ENCODE measurements around the gene ROMO1. TPM values are rescaled to one million over a fixed set of nuclear protein-coding genes. Genes with fewer than 3 reads are reported as not detected.
"Not testable (repeated sequence)": the region's sequence is repeated elsewhere in the genome, so short reads cannot be mapped to it uniquely, and the experiment has no call there.

The ROMO1 gene
- polyA plus RNA-seq, 2 donors, result 335 to 517 TPM

GRCh38 chr20:35674921-35675320, 24.3 kb upstream of the ROMO1 start:
- 96 to 97% methylated on average over 8 of the region's 8 CpGs for WGBS, 2 donors

DNA sequence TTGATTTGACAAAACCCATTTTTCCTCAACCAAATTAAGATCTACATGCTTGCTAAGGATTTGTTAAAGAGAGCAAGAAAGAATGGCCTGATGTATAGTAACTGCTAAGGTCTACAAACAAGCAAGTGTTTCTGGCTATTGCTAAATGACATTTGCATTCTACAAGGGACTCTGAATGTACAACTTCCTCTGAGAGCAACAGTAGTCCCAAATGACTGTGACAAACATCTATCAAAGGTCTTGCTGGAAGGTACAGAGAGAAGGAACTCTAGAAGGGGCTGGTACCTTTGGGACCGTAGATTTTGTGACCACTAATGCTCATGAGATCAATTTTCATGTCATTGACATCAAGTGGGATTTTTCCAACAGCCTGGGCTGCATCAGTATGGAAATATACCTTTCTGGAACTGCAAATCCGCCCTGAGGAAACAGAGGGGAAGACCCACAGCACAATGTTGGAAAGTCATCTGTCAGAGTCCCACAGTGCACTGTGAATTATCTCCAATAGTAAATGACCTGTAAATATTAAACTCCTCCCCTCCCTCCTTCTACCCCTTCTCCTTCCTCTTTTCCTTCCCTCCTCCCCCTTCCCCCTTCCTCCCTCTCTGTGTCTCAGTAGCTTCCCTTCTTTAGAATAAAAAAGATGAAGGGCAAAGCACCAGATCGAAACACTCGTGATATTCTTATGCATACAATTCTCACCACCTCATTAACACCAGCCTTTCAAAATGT, 18.6 kb upstream of the ROMO1 start:
- peaks cover 3 to 4% of the 10 kb centered on the region in 2 donors for H3K36me3 ChIP-seq (ENCODE audit: control insufficient read depth in 2 of 2, insufficient read depth in 2 of 2, low read length in 1 of 2)
- H3K9me3 ChIP-seq (ENCODE audit: control insufficient read depth in 2 of 2, insufficient read depth in 1 of 2, low read depth in 1 of 2, low read length in 1 of 2), result no peaks in the 10 kb centered on the region
- no peak overlapping the region for H3K4me3 ChIP-seq (ENCODE audit: low read depth in 1 of 2, low read length in 2 of 2)
- no peak overlapping the region for H3K27ac ChIP-seq (ENCODE audit: low read depth in 2 of 2, low read length in 1 of 2)
- H3K4me1 ChIP-seq (ENCODE audit: control insufficient read depth in 2 of 2, insufficient read depth in 2 of 2, low read length in 1 of 2), result no peaks in the 10 kb centered on the region
- 90 to 92% methylated on average over 4 of the region's 4 CpGs for WGBS, 2 donors
- no peaks in the 10 kb centered on the region for H3K27me3 ChIP-seq (ENCODE audit: control insufficient read depth in 1 of 2, insufficient read depth in 2 of 2, low read length in 2 of 2)

More at GRCh38 chr20:35674921-35675320, 24.3 kb upstream of the ROMO1 start:
- H3K4me3 ChIP-seq (ENCODE audit: low read depth in 1 of 2, low read length in 2 of 2), result no peak overlapping the region
- peaks cover 14 to 19% of the 10 kb centered on the region in 2 donors for H3K36me3 ChIP-seq (ENCODE audit: control insufficient read depth in 2 of 2, insufficient read depth in 2 of 2, low read length in 1 of 2)
- no peaks in the 10 kb centered on the region for H3K4me1 ChIP-seq (ENCODE audit: control insufficient read depth in 2 of 2, insufficient read depth in 2 of 2, low read length in 1 of 2)
- no peaks in the 10 kb centered on the region for H3K27me3 ChIP-seq (ENCODE audit: control insufficient read depth in 1 of 2, insufficient read depth in 2 of 2, low read length in 2 of 2)
- H3K9me3 ChIP-seq (ENCODE audit: control insufficient read depth in 2 of 2, insufficient read depth in 1 of 2, low read depth in 1 of 2, low read length in 1 of 2), result no peaks in the 10 kb centered on the region
- H3K27ac ChIP-seq (ENCODE audit: low read depth in 2 of 2, low read length in 1 of 2), result no peak overlapping the region

- H3K4me1 ChIP-seq (ENCODE audit: control insufficient read depth in 2 of 2, insufficient read depth in 2 of 2, low read length in 1 of 2), result no peaks in the 10 kb centered on the region
- 97 to 99% methylated on average over 1 of the region's 1 CpG for WGBS, 2 donors
- H3K9me3 ChIP-seq (ENCODE audit: control insufficient read depth in 2 of 2, insufficient read depth in 1 of 2, low read depth in 1 of 2, low read length in 1 of 2), result no peaks in the 10 kb centered on the region
- H3K27ac ChIP-seq (ENCODE audit: low read depth in 2 of 2, low read length in 1 of 2), result no peak overlapping the region
- no peaks in the 10 kb centered on the region for H3K27me3 ChIP-seq (ENCODE audit: control insufficient read depth in 1 of 2, insufficient read depth in 2 of 2, low read length in 2 of 2)
- no peak overlapping the region for H3K4me3 ChIP-seq (ENCODE audit: low read depth in 1 of 2, low read length in 2 of 2)
- H3K36me3 ChIP-seq (ENCODE audit: control insufficient read depth in 2 of 2, insufficient read depth in 2 of 2, low read length in 1 of 2), result peaks cover 3 to 4% of the 10 kb centered on the region in 2 donors
These were observed 17.2 kb upstream of the ROMO1 start for GRCh38 chr20:35681960-35682359.

GRCh38 chr20:35685368-35685767, 13.8 kb upstream of the ROMO1 start:
- 96 to 97% methylated on average over 9 of the region's 9 CpGs for WGBS, 2 donors
- not testable (repeated sequence) for H3K27me3 ChIP-seq (ENCODE audit: control insufficient read depth in 1 of 2, insufficient read depth in 2 of 2, low read length in 2 of 2); H3K4me3 ChIP-seq (ENCODE audit: low read depth in 1 of 2, low read length in 2 of 2); H3K4me1 ChIP-seq (ENCODE audit: control insufficient read depth in 2 of 2, insufficient read depth in 2 of 2, low read length in 1 of 2); H3K9me3 ChIP-seq (ENCODE audit: control insufficient read depth in 2 of 2, insufficient read depth in 1 of 2, low read depth in 1 of 2, low read length in 1 of 2); H3K27ac ChIP-seq (ENCODE audit: low read depth in 2 of 2, low read length in 1 of 2)
- peaks cover 7 to 16% of the 10 kb centered on the region in 2 donors for H3K36me3 ChIP-seq (ENCODE audit: control insufficient read depth in 2 of 2, insufficient read depth in 2 of 2, low read length in 1 of 2)

- WGBS, 2 donors, result 90 to 94% methylated on average over 11 of the region's 11 CpGs
These were observed 12.3 kb upstream of the ROMO1 start for GRCh38 chr20:35686872-35687271.

GRCh38 chr20:35690265-35690664, 8.9 kb upstream of the ROMO1 start:
- no peak overlapping the region for H3K4me3 ChIP-seq (ENCODE audit: low read depth in 1 of 2, low read length in 2 of 2)
- WGBS, 2 donors, result 86 to 91% methylated on average over 4 of the region's 4 CpGs
- H3K9me3 ChIP-seq (ENCODE audit: control insufficient read depth in 2 of 2, insufficient read depth in 1 of 2, low read depth in 1 of 2, low read length in 1 of 2), result no peaks in the 10 kb centered on the region
- H3K27ac ChIP-seq (ENCODE audit: low read depth in 2 of 2, low read length in 1 of 2), result no peak overlapping the region
- peaks cover 9 to 15% of the 10 kb centered on the region in 2 donors for H3K36me3 ChIP-seq (ENCODE audit: control insufficient read depth in 2 of 2, insufficient read depth in 2 of 2, low read length in 1 of 2)
- H3K4me1 ChIP-seq (ENCODE audit: control insufficient read depth in 2 of 2, insufficient read depth in 2 of 2, low read length in 1 of 2), result no peaks in the 10 kb centered on the region
- no peaks in the 10 kb centered on the region for H3K27me3 ChIP-seq (ENCODE audit: control insufficient read depth in 1 of 2, insufficient read depth in 2 of 2, low read length in 2 of 2)

More at GRCh38 chr20:35686872-35687271, 12.3 kb upstream of the ROMO1 start:
- not testable (repeated sequence) for H3K27me3 ChIP-seq (ENCODE audit: control insufficient read depth in 1 of 2, insufficient read depth in 2 of 2, low read length in 2 of 2); H3K4me1 ChIP-seq (ENCODE audit: control insufficient read depth in 2 of 2, insufficient read depth in 2 of 2, low read length in 1 of 2); H3K4me3 ChIP-seq (ENCODE audit: low read depth in 1 of 2, low read length in 2 of 2); H3K27ac ChIP-seq (ENCODE audit: low read depth in 2 of 2, low read length in 1 of 2); H3K9me3 ChIP-seq (ENCODE audit: control insufficient read depth in 2 of 2, insufficient read depth in 1 of 2, low read depth in 1 of 2, low read length in 1 of 2)
- peaks cover 4 to 13% of the 10 kb centered on the region in 2 donors for H3K36me3 ChIP-seq (ENCODE audit: control insufficient read depth in 2 of 2, insufficient read depth in 2 of 2, low read length in 1 of 2)

DNA sequence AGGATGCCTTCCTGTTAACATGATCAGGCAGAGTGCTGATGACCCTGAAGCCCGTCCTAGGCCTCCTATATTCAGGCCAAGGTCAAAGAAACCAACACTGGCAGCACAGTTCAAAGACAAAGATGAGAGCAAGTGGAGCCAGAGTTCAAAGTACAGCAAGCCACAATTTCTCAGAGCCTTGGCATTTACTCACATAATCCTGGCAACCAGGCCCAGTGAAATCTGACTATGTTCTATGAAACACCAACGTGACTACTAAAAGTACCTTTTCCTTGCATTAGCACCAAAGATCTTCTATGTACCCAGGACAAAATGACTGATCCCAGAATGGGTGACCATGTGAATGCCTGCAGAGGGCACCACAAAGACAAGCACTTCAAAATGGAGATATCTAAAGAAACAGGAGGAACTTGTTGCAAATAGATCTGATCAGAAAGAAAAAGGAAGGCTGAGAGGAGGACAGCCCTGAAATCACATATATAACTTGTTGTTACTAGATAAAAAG, 3.9 kb upstream of the ROMO1 start:
- peaks cover 6% of the 10 kb centered on the region in 2 donors for H3K36me3 ChIP-seq (ENCODE audit: control insufficient read depth in 2 of 2, insufficient read depth in 2 of 2, low read length in 1 of 2)

GRCh38 chr20:35695978-35696377, 3.2 kb upstream of the ROMO1 start:
- 85 to 92% methylated on average over 4 of the region's 4 CpGs for WGBS, 2 donors
- Histone ChIP-seq H3K4me1 (ENCODE audit: control insufficient read depth in 2 of 2, insufficient read depth in 2 of 2, low read length in 1 of 2) (peaks cover 4 to 9% of the 10 kb centered on the region in 2 donors), H3K4me3 (ENCODE audit: low read depth in 1 of 2, low read length in 2 of 2) (no peak overlapping the region), H3K27ac (ENCODE audit: low read depth in 2 of 2, low read length in 1 of 2) (no peak overlapping the region), H3K9me3 (ENCODE audit: control insufficient read depth in 2 of 2, insufficient read depth in 1 of 2, low read depth in 1 of 2, low read length in 1 of 2) (peaks cover 0 to 2% of the 10 kb centered on the region in 2 donors), H3K27me3 (ENCODE audit: control insufficient read depth in 1 of 2, insufficient read depth in 2 of 2, low read length in 2 of 2) (no peaks in the 10 kb centered on the region), H3K36me3 (ENCODE audit: control insufficient read depth in 2 of 2, insufficient read depth in 2 of 2, low read length in 1 of 2) (peaks cover 4% of the 10 kb centered on the region in 2 donors)

More for the DNA sequence above, 3.9 kb upstream of the ROMO1 start:
- Histone ChIP-seq H3K4me1 (ENCODE audit: control insufficient read depth in 2 of 2, insufficient read depth in 2 of 2, low read length in 1 of 2) (peaks cover 4 to 9% of the 10 kb centered on the region in 2 donors), H3K4me3 (ENCODE audit: low read depth in 1 of 2, low read length in 2 of 2) (no peak overlapping the region), H3K9me3 (ENCODE audit: control insufficient read depth in 2 of 2, insufficient read depth in 1 of 2, low read depth in 1 of 2, low read length in 1 of 2) (peaks cover 0 to 2% of the 10 kb centered on the region in 2 donors), H3K27ac (ENCODE audit: low read depth in 2 of 2, low read length in 1 of 2) (no peak overlapping the region), H3K27me3 (ENCODE audit: control insufficient read depth in 1 of 2, insufficient read depth in 2 of 2, low read length in 2 of 2) (no peaks in the 10 kb centered on the region)
- WGBS, 2 donors, result 80 to 84% methylated on average over 2 of the region's 2 CpGs

DNA sequence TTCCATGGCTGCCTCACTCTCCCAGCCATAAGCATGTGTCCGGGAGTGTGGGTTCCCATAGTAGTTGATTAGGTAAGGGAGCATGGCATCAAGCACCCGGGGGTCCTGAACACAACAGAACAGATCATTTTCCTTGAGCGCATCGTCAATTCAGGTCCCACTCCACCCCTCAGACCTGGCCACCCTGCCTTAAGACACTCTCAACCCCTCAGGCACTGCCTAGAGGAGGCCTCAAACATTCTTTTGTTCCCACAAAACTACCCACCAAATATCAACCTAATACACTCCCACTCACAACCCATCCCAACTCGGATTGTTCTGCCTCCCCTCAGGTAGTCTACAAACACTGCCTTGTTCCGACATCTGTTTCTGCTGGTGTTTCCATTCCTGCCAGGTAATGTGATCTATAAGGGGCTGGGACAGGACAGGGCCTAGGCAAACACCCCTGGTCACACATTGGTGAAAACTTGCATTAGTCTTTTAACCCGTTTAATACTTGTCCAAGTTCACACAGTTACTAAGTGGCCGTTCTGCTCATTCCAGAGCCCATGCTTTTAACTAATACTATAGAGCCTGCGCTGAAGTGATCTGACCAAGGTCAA, 1.4 kb upstream of the ROMO1 start:
- Histone ChIP-seq H3K27me3 (ENCODE audit: control insufficient read depth in 1 of 2, insufficient read depth in 2 of 2, low read length in 2 of 2) (no peaks in the 10 kb centered on the region), H3K36me3 (ENCODE audit: control insufficient read depth in 2 of 2, insufficient read depth in 2 of 2, low read length in 1 of 2) (peaks cover 4 to 12% of the 10 kb centered on the region in 2 donors), H3K4me3 (ENCODE audit: low read depth in 1 of 2, low read length in 2 of 2) (peak overlapping the region; percentile 75 to 96), H3K27ac (ENCODE audit: low read depth in 2 of 2, low read length in 1 of 2) (no peak overlapping the region), H3K4me1 (ENCODE audit: control insufficient read depth in 2 of 2, insufficient read depth in 2 of 2, low read length in 1 of 2) (peaks cover 4 to 9% of the 10 kb centered on the region in 2 donors), H3K9me3 (ENCODE audit: control insufficient read depth in 2 of 2, insufficient read depth in 1 of 2, low read depth in 1 of 2, low read length in 1 of 2) (peaks cover 0 to 2% of the 10 kb centered on the region in 2 donors)
- 68 to 70% methylated on average over 9 of the region's 9 CpGs for WGBS, 2 donors
